HG02884 (cell line): ENCODE data around the gene ACOT6.
A peak's percentile ranks its signal among the peaks of the same experiment; 100 is the strongest.
"Not testable (repeated sequence)": the region's sequence is repeated elsewhere in the genome, so short reads cannot be mapped to it uniquely, and the experiment has no call there.

Source experiments
- ATAC-seq: cut with Tn5 transposase; IDR thresholded peaks from one replicate; pipeline ENCODE4 v1.9.1; 2021; ENCODE audit warnings: mild to moderate bottlenecking, moderate library complexity; ENCODE audit not compliant: unreplicated experiment

ACOT6 gene

DNA sequence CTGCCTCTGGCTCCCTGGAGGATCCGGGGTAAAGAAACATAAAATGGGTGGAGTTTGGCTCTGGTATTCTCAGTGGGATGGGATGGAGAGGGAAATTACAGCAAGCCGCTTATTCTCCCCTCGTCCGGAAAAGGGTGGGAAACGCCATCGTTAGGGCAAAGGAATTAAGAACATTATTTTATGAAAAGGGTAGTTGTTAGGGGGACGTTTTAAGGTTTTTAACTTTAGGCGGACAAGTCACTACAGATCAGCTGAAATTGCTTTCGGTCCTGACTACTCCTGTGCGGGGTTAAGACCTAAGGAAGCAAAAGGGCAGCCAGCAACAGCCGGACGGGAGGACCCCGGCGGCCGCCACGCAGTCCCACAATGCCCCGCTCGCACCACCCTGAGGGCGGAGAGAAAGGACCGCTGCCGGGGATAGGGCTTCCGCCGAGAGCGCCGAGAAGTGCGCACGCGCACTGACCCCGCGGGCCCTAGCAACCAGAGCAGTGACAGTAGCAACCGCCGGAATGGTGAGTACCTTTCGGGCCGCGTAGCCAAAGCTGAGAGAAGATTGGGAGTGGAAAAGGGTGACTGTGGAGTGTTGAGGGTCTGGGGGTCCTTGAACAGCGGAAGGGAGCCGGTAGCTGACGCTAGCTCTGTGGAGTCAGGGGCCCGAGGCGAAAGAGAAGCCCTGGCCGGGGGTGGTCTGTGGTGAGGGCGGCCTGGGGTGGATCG is 32.4 kb downstream of the ACOT6 start, which contains the start of gene DNAL1:
DNAL1 (plus strand) TSS at position 456 of the 717 bp plus-strand sequence; CDS start at position 510, 54 bp downstream.
- ATAC-seq: peak; percentile 84

DNA sequence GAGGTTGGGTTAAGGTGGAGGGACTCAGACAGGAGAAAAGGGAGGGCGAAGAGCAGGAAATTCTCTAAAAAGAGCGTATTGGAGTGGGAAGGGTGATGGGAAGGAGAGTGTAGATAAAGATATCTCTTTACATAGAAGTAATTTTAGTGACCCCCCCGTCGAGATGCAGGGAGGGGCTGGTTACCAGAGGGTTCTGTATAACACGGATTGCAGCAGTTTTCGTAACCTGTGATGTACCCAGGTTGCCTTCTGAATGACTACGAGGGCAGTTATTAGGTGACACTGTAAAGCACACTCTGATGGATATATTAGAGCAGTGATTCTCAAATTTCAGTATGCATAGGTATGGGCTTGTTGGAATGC is 32.9 kb downstream of the ACOT6 start:
- ATAC-seq: no peak

DNA sequence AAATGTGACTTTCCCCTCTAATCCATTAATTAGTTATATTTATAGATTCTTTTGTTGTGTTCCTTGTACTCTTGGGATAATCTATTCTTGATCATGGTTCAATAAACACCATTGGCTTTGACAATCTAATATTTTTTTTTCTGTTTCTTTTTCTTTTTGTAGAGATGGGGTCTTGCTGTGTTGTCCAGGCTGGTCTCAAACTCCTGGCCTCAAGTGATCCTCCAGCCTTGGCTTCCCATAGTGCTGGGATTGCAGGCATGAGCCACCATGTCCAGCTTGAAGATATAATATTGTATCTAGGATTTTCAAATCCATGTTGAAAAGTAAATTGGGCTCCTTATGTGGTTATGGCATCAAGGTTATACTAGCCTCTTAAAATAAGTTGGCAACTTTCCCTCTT is 38.7 kb downstream of the ACOT6 start:
- no peak for ATAC-seq

DNA sequence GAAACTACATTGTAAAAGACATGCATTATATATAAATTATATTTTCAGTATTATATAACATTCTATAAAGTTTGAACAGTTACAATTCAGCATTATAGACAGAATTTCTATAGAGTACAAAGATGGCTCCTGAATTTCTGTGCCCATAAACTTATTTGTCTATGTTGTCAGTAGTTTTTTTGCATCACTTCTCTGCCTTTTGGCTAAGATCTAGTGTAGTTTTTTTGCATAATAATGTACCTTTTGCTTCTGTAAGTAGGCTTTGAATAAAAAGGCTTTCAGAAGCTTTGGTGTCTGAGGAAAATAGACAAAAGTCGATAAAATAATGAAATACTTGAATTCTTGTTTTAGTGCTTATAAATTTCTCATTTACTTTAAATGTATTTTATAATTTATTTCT is 43.5 kb downstream of the ACOT6 start:
- ATAC-seq: no peak

DNA sequence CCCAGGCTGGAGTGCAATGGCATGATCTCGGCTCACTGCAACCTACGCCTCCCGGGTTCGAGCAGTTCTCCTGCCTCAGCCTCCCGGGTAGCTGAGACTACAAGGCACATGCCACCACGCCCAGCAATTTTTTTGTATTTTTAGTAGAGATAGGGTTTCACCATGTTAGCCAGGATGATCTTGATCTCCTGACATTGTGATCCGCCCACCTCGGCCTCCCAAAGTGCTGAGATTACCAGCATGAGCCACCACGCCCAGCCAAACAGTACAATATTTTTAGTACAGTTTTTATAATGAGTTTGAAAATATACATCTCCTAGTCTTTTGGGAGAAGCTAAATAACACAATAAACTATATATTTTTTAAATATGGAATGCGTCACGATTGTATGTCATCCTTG is 46.9 kb downstream of the ACOT6 start:
- not testable (repeated sequence) for ATAC-seq

DNA sequence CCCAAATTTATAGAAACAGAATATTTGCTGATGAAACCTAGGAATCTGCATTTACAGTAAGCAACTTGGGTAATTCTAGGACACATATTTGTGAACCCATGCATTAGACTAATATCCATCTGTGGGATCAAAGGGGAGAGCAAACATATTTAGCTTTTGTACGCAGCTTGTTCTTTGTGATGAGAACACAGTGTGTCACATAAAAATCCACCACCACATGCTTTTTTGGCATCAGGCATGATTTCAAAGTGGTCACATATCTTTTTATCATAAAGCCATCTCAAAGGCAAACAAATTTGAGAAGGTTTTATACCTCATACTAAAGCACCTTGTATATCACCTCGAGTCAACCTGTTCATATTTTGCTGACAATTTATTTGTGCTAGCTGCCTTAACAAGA is 48.2 kb downstream of the ACOT6 start:
- no peak for ATAC-seq

DNA sequence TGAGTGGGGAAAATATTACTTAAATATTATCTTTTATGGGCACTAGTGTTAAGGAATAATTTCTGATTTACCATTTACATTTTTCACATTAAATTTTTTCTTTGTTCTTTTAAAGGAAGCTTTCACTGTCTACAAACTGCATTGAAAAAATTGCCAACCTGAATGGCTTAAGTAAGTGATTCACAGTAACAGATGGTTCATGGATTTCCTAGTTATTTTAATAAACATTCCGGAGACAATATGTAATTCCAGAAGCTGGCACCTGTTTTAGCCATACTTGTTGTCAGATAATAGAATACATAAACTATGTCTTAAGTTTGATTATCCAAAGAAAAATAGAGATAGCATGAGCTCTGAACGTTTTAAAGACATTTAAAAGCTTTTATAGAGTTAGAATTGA is 49.6 kb downstream of the ACOT6 start:
- ATAC-seq: no peak

DNA sequence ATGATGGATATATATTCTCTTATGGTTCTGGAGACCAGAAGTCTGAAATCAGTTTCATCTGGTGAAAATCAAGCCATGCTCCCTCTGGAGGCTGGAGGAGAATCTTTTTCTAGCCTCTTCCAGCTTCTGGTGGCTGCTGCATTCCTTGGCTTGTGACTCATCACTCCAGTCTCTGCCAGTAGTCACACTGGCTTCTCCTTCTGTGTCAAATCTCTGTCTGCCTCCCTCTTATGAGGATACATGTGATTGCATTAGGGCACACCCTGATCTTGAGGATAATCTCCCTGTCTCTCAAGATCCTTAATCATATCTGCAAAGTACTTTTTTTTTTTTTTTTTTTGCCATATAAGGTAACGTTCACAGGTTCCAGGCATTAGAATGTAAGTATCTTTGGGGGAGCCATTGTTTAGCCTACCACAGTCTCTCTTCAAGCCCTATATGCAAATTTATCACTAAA is 50.2 kb downstream of the ACOT6 start:
- no peak for ATAC-seq

DNA sequence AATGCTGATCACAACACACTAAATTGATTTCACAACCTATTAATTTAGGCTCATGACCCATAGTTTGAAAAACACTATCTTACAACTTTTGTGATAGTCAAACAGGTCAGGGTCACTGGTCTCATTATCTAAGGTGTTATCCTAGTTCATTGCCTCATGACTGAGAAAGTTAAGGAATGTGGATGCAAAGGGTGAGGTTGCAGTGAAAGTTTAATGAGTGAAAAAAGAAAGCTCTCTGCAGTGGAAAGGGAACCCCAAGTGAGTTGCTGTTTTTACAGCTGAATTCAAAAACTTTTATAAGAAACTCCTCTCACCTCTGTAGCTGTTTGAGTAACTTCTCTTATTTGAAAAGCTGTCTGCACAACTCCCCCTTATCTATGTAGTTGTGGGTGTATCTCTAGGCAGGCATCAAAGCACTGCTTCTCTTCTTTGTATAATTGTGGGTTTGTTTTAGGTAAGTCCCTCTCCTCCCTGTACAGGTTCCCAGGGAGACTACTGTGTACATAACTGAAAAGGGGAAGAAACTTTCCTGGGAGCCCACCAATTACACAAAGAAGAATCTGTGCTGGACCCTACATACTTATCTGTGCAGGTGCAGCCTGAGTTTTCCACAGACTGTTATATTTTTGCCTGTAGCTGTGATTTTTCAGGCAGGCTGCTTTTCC is 51.4 kb downstream of the ACOT6 start:
- no peak for ATAC-seq

DNA sequence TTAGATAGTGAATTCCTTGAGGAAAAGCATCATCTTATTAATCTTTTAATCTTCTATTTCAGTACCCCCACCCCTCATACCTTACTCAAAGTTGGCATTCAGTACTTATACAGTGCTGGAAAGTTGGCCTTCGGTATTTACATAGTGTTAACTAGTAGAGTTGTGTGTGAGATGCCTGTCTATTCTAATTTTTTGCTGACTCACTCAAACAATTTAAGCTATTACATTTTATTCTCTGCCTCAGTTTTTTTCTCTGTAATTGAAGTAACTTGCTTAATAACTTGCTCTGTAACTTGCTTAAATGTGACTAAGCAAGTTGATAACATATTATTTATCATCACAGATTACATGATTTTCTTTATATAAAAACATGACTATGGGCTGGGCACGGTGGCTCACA is 52.8 kb downstream of the ACOT6 start:
- no peak for ATAC-seq

DNA sequence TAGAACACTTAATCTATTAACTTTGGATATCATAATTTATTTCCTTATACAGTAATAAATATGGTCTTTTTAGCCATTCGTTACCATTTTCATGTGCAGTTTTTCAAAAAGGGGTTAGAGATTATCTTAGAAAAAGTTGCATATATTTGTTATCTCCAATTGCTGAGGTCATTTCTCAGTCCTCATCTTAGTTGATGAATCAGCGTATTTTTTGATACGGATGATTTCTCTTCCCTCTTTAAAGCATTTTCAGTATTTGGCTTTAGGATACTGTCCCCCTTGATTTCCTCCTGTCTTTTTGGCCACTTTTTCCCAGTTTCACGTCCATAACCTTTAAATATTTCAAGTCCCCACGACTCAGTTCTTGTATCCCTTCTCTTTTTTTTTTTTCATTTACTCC is 54.3 kb downstream of the ACOT6 start:
- no peak for ATAC-seq

DNA sequence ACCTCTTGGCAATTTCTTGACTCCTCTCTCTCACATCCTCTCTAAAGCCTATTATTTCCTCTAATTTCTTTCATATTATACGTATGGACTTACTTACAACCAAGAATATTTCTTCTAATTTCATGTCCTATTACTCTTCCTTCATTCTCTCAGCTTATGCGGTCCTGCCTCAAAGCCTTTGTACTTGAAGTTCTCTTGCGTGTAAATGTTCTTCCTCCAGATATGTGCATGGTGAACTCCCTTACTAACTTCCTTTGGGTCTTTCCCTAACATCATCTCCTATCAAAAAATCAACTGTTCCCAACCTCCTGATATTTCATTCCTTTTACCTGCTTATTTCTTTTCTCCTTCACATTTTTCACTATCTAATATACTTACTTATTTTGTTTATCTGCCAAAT is 55.5 kb downstream of the ACOT6 start:
- no peak for ATAC-seq
